ENCODE results near the gene TMEM63B.
"Not testable (repeated sequence)": the region's sequence is repeated elsewhere in the genome, so short reads cannot be mapped to it uniquely, and the experiment has no call there.

TMEM63B gene

DNA sequence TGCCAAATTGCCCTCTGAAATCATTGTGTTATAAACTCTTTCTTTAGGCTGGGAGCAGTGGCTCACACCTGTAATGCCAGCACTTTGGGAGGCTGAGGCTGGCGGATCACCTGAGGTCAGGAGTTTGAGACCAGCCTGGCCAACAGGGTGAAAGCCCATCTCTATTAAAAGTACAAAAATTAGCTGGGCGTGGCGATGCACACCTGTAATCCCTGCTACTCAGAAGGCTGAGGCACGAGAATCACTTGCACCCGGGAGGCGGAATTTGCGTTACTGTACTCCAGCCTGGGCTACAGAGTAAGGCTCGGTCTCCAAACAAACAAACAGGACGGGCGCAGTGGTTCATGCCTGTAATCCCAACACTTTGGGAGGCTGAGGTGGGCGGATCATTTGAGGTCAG, 69.0 kb downstream of the TMEM63B start:
- DNase-seq, result not testable (repeated sequence)

DNA sequence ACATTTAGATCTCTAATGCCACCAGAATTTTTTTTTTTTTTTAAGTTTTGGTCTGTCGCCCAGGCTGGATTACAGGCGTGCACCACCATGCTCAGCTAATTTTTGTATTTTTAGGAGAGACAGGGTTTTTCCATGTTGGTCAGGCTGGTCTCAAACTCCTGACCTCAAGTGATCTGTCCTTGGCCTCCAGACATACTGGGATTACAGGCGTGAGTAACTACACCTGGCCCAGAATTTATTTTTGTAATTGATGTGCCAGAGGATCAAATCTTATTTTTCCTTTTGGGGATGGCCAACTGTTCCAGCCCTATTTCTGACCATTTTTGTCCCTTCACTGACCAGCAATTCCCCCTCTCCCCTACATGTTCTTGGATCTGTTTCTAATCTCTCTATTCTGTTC, 71.3 kb downstream of the TMEM63B start:
- no peak for DNase-seq

DNA sequence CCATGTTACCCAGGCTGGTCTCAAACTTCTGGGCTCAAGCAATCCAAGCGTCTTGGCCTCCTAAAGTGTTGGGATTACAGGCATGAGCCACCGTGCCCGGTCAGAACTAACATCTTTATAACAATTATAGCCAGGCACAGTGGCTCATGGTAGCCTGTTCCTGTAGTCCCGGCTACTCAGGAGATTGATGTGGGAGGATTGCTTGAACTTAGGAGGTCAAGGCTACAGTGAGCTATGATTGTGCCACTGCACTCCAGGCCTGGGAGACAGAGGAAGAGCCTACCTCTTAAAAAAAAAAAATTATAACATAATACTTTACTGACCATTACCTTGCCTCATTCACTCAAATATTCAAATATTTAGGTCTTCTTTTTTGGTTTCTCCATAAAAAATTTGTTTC, 72.5 kb downstream of the TMEM63B start:
- no peak for DNase-seq

DNA sequence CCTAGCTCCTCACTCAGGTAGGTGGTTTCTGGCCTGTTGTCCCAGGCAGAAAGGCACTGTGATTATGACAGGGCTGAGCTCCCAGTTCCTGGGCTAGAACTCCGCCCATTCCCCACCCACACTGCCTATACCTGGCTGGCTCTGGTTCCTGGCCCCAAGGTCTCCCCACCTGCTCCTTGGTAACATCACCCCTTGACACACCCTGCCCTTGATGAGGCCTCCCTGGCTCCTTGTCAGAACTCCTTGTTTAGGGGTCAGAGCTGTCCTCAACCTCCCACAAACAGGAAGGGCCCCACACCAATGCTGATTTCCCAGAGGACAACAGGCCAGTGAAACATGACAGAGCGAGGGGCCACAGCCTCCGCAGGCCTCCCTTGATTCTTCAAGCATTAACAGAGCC, 73.8 kb downstream of the TMEM63B start:
- DNase-seq, result no peak

DNA sequence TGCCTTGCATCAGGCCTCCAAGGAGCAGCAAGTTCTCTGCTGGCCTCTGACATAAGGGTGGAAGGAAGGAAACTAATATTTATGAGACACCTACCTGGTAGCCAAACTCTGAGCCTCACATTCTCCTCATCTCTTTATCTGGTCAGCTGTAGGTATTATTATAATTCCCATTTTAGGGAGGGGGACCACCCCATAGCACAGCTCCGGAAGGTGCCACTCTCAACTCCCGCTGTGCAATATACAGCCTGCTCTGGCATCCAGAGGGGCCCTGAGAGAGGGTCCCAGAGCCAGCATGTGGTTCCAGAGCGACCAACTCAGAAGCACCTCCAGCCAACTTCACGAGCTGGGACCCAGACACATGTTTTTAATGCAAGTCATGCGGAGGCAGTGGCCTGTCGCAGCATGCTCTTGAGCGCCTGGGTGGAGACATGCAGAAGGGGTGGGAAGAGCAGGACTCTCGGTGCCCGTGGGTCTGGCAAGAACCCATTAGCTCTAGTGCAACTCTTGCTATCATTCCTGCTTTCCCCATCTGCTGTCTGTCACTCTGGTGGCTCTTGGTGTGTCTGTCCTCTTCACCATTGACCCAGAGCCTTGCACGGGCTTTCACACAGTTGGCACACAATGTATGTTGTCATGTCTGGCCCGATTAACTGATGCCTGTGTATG, 74.4 kb downstream of the TMEM63B start:
- no peak for DNase-seq

DNA sequence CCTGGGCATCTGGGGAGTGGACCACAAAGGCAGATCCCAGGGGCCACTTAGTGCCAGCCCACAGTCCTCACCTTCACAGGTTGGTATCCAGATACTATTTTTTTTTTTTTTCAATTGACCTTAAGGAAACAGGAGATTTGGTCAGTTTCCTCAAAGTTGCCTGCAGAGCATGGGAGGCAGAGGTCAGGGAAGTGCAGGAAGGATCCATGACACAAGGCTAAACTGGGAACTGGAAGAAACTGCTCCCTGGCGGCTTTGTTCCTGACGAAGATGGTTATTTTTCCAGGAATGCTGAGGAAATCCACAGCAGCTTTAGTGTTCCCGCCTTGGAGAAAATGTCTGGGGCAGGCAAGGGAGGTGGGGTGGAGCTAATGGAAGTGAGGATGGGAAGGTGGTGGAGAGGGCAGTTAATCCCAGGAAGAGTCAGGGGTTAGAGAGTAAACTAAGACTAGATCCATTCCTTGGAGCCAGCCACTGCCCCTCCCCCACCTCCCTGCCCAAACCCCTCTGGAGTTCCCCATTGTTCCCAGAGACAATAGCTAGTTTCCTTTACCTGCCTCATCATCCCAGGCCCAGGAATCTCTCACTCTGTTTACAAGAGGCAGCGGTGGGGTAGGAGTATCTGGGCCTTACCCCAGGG, 75.1 kb downstream of the TMEM63B start:
- no peak for DNase-seq

DNA sequence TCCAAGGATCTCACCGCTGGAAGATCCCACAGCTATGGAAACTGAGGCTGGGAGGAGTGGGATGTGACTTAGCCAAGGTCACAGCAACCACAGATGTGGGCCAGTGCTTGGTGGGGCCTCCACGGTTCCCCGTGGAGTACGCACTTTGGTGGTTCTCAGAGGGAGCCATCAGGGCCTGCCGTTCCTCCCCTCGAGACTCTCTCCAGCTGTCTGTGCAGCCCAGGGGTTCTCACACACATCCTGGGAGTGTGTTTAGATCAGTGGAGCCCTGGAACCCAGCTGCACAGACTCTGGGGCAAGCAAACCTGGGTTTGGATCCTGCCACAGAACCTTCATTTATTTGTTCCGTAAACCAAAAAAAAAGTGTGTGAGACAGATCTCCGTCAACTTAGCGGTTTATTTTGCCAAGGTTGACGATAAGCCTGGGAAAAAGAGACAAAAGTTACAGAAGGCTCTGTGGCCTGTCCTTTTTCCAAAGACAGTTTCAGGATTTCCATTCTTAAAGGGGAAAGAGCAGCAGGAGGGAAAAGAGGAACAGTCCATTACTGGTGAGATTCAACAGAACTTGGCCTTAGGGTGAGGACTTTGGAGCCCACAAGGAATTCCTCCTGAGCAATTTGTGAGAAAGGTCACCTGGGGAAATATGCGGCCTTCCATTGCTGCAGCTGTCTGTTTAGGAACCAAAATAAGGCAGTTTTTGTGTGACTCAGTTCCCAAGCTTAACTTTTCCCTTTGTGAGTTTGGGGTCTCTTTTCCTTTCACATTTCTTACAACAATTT, 75.8 kb downstream of the TMEM63B start:
- no peak for DNase-seq

DNA sequence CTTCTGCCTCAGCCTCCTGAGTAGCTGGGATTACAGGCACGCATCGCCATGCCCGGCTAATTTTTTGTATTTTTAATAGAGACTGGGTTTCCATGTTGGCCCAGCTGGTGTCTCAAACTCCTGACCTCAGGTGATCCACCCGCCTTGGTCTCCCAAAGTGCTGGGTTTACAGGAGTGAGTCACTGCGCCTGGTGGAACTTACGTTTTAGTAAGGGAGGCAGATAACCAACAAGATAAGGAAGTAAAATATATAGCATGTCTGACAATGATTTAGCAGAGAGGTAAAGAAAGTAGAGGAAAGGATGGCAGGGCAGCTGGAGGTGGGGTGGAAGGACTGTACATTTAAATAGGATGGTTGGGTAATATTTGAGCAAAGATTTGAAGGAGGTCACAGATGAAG, 76.6 kb downstream of the TMEM63B start:
- DNase-seq, result no peak
